GM21360 (cell line): ENCODE measurements around the gene GDF11.

Experiments used
- ATAC-seq: cut with Tn5 transposase; IDR thresholded peaks from one replicate; pipeline ENCODE4 v1.9.1; 2021; ENCODE audit warnings: mild to moderate bottlenecking, moderate library complexity; ENCODE audit not compliant: unreplicated experiment

The GDF11 gene

GRCh38 chr12:55780685-55781084 is 37.8 kb downstream of the GDF11 start:
- no peak for ATAC-seq

GRCh38 chr12:55788546-55788945 is 45.6 kb downstream of the GDF11 start:
- ATAC-seq: no peak

- ATAC-seq: no peak
These were observed 46.2 kb downstream of the GDF11 start for GRCh38 chr12:55789171-55789570.

GRCh38 chr12:55789893-55790292 is 47.0 kb downstream of the GDF11 start:
- ATAC-seq: no peak

- ATAC-seq: no peak
These were observed 53.0 kb downstream of the GDF11 start for GRCh38 chr12:55795950-55796349.

GRCh38 chr12:55797068-55797467 is 54.1 kb downstream of the GDF11 start:
- no peak for ATAC-seq

- no peak for ATAC-seq
These were observed 54.6 kb downstream of the GDF11 start for GRCh38 chr12:55797550-55797949.
